Immature natural killer cell (primary cell): ENCODE results near the gene MTHFR. TPM values are rescaled to one million over a fixed set of nuclear protein-coding genes. Genes with fewer than 3 reads are reported as not detected.
A peak's percentile ranks its signal among the peaks of the same experiment; 100 is the strongest.

Source experiments
- DNase-seq, 3 donors: peaks; one replicate each; pipeline ENCODE4 v3.0.0; 2022; ENCODE audit warnings: mixed read lengths in 1 of 3
- H3K27ac Mint-ChIP-seq, 6 donors: one replicate each; pipeline ENCODE4 v1.8.0; 2020; ENCODE audit warnings: mixed read lengths in 6 of 6, mild to moderate bottlenecking in 5 of 6, inconsistent platforms in 4 of 6, moderate library complexity in 3 of 6
- H3K27me3 Mint-ChIP-seq, 3 donors: one replicate each; pipeline ENCODE4 v1.8.0; 2020 to 2021; ENCODE audit warnings: low read depth in 3 of 3, mild to moderate bottlenecking in 3 of 3, mixed read lengths in 3 of 3, moderate library complexity in 3 of 3, inconsistent platforms in 1 of 3
- H3K36me3 Mint-ChIP-seq, 3 donors: one replicate each; pipeline ENCODE4 v1.8.0; 2020; ENCODE audit warnings: mixed read lengths in 3 of 3, inconsistent platforms in 2 of 3, mild to moderate bottlenecking in 2 of 3
- H3K4me1 Mint-ChIP-seq, 2 donors: one replicate each; pipeline ENCODE4 v1.8.0; 2020; ENCODE audit warnings: inconsistent platforms in 2 of 2, mild to moderate bottlenecking in 2 of 2, mixed read lengths in 2 of 2, moderate library complexity in 1 of 2
- H3K4me3 Mint-ChIP-seq, 5 donors: one replicate each; pipeline ENCODE4 v1.8.0; 2020; ENCODE audit warnings: mild to moderate bottlenecking in 5 of 5, mixed read lengths in 5 of 5, inconsistent platforms in 3 of 5, moderate library complexity in 3 of 5
- H3K9me3 Mint-ChIP-seq, 6 donors: one replicate each; pipeline ENCODE4 v1.8.0; 2020; ENCODE audit warnings: mild to moderate bottlenecking in 6 of 6, mixed read lengths in 6 of 6, inconsistent platforms in 4 of 6, moderate library complexity in 3 of 6
- polyA plus RNA-seq, 3 donors: library from polyadenylated mRNA; unstranded; fragments of 300-500 nt; fragmentation: Illumina TruSeq; gene quantifications; one replicate each; pipeline ENCODE4 v1.2.3, GENCODE V29; 2021

MTHFR gene
- polyA plus RNA-seq, 3 donors from 2014 or later, result 5.0 to 15.2 (median 7.6) TPM

DNA sequence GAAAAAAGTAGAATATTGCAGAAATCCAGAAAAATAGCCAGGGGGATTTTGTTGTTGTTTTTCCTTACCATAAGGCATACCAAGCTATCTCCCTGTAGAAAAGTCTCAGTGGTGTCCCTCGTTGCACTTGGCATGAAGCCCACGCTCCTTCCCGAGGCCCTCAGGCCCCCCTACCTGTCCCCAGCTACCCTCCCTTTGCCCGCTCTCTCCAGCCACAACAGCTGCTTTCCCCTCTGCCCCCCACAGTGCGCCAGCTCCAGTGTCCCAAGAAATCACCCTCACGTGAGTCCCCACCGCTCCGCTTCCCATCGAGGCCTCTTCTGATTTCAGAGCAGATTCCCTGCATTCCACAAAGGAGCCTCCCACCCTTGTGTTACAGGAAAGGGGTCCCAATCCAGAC, 61.5 kb downstream of the MTHFR start:
- Mint-ChIP-seq H3K9me3 (no peaks in the 10 kb centered on the region), H3K4me3 (no peak overlapping the region), H3K36me3 (peaks cover 8 to 26% (median 20%) of the 10 kb centered on the region in 3 donors), H3K27ac (no peak overlapping the region), H3K4me1 (peaks cover 70 to 76% of the 10 kb centered on the region in 2 donors), H3K27me3 (peaks cover 3 to 4% (median 4%) of the 10 kb centered on the region in 3 donors)
- DNase-seq, result no peak

DNA sequence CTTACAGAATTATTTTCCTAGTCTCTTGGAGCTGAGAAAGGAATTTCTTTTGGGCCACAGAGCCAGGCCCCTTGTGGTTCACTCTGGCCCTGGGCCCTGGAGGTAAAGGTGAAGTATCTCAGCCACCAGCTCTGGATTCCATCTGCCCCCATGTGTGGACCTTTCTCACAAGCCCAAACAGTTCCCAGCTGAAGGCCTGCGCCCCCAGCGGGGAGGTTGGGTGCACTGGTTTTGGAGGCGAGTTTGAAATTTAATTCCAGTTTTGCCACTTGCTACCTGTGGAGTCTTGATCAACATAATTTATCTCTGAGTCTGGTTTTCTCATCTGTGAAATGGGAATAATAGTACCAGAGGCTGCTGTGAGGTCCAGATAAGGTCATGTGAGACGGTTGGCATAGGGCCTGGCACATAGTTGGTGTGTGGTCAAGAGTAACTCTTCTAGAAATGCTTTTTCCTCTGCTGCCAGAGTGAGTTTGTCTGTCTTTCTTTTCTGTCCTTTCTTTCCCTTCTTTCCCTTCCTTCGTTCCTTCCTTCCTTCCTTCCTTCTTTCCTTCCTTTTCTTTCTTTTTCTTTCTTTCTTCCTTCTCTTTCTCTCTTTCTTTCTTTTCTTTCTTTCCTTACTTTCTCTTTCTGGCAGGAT, 63.7 kb downstream of the MTHFR start:
- peak overlapping the region; percentile 48 to 92 (median 69) for H3K27ac Mint-ChIP-seq
- peaks cover 3 to 7% (median 3%) of the 10 kb centered on the region in 3 donors for H3K27me3 Mint-ChIP-seq
- H3K4me1 Mint-ChIP-seq, result peaks cover 83 to 88% of the 10 kb centered on the region in 2 donors
- no peak for DNase-seq
- peaks cover 8 to 20% (median 19%) of the 10 kb centered on the region in 3 donors for H3K36me3 Mint-ChIP-seq
- H3K9me3 Mint-ChIP-seq, result no peaks in the 10 kb centered on the region
- H3K4me3 Mint-ChIP-seq, result peak overlapping the region; percentile 82 to 89 (median 86)

DNA sequence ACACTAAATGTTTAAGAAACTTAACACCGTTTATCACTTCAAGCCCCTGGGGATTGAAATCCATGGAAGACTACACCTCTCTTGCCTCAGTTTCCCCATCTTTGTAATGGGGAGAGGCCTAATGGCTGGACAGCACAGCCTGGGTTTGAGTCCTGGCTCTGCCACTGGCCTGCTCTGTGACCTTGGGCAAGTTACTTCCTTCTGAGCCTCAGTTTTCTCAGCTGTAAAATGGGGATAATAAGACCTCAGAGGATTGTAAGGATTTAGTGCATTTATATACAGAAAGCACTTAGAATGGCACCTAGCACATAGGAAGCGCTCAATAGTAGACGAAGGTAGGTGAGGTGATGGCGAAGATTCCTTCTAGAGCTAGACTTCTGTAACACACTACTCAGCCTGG, 64.3 kb downstream of the MTHFR start:
- H3K9me3 Mint-ChIP-seq, result no peaks in the 10 kb centered on the region
- peak overlapping the region in 5 of 6 donors; percentile 48 to 92 (median 65) for H3K27ac Mint-ChIP-seq
- H3K27me3 Mint-ChIP-seq, result peaks cover 3 to 8% (median 3%) of the 10 kb centered on the region in 3 donors
- H3K4me1 Mint-ChIP-seq, result peaks cover 82 to 87% of the 10 kb centered on the region in 2 donors
- no peak for DNase-seq
- H3K4me3 Mint-ChIP-seq, result peak overlapping the region; percentile 82 to 89 (median 86)
- H3K36me3 Mint-ChIP-seq, result peaks cover 3 to 15% (median 14%) of the 10 kb centered on the region in 3 donors

- Mint-ChIP-seq H3K4me1 (peaks cover 75 to 86% of the 10 kb centered on the region in 2 donors), H3K36me3 (peaks cover 0 to 9% (median 4%) of the 10 kb centered on the region in 3 donors), H3K4me3 (peak overlapping the region; percentile 82 to 89 (median 86)), H3K9me3 (no peaks in the 10 kb centered on the region), H3K27me3 (peaks cover 3 to 11% (median 7%) of the 10 kb centered on the region in 3 donors), H3K27ac (peak overlapping the region; percentile 48 to 92 (median 89))
- peak; percentile 59 to 61 (median 61) for DNase-seq
Observed at GRCh38 chr1:11740258-11741192, 65.2 kb downstream of the MTHFR start.

DNA sequence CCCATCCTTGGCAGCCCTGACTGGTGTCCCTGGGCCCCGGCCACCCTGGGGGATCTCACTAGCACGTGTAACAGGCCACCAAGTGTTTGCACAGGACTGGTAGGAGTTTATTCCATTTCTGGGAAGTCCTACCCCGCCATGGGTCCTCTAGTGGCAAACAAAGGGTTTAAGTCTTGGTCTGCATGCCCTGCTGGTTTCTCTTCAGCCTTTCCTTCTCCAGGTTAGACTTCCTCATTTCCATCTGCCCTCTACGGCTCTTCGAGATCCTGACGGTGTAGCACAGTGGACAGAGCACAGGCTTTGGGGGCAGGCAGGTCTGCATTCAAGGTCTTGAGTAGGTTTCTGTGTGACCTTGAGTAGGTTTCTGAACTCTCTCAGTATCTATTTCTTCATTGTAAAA, 67.0 kb downstream of the MTHFR start:
- Mint-ChIP-seq H3K9me3 (no peaks in the 10 kb centered on the region), H3K27ac (peak overlapping the region in 5 of 6 donors; percentile 61 to 90 (median 81)), H3K36me3 (no peaks in the 10 kb centered on the region), H3K4me1 (peaks cover 74 to 84% of the 10 kb centered on the region in 2 donors), H3K27me3 (peaks cover 3 to 11% (median 10%) of the 10 kb centered on the region in 3 donors), H3K4me3 (peak overlapping the region in 4 of 5 donors; percentile 39 to 93 (median 91))
- DNase-seq, result no peak

- no peak for DNase-seq
- Mint-ChIP-seq H3K4me3 (peak overlapping the region; percentile 88 to 93 (median 89)), H3K27me3 (peaks cover 3 to 11% (median 10%) of the 10 kb centered on the region in 3 donors), H3K27ac (peak overlapping the region; percentile 61 to 90 (median 78)), H3K4me1 (peaks cover 76 to 84% of the 10 kb centered on the region in 2 donors), H3K9me3 (no peaks in the 10 kb centered on the region), H3K36me3 (no peaks in the 10 kb centered on the region)
Observed at GRCh38 chr1:11738096-11738495, 67.7 kb downstream of the MTHFR start.

- peaks cover 76 to 84% of the 10 kb centered on the region in 2 donors for H3K4me1 Mint-ChIP-seq
- peak in 2 of 3 donors; percentile 46 to 52 for DNase-seq
Observed at GRCh38 chr1:11736746-11737639, 68.8 kb downstream of the MTHFR start.

DNA sequence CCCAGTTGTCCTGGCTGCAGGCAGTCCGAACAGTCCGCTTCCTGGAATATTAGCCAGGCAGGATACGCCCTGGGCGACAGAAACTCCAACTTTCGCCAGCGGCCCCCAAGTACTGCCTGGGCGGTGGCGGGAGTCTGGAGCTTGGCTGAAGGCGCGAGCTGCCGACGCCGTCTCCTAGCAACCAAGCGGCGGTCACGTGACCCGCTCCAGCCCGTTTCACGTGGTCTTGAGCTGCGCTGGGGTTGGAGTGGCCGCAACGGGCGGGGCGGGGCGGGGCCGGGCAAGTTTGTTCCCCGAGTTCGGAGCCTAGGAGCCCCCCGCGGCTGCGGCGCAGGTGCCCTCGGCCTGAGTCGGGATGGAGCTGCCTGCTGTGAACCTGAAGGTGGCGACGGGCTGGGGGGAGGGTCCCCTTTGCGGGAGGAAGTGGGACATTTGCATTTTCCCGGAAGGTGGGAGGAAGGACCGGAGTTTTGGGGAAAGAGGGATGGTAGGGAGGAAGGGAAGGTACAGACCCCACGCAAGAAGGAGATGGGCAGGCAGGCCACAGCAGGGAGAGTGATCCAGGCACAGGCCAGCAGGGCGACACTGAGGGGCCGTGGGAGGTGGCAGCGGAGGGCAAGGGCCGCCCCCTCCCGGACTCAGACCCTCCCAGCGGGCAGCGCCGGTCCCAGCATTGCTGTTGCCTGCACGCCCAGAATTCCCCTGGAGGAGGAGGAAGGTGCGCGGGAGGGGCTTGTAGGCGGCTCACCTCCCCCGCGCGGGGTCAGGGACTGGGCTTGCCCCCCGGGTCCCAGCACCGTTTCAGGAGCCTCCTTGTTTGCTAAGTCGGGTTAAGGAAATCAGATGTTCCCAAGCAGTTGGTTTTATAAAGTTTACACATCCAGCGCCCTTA, 69.7 kb downstream of the MTHFR start, which contains the start of gene AGTRAP:
Gene AGTRAP (plus strand): TSS at position 283 of the 892 bp plus-strand sequence. CDS start 73 bp downstream, at position 356.
- peaks cover 3 to 11% (median 7%) of the 10 kb centered on the region in 3 donors for H3K27me3 Mint-ChIP-seq
- DNase-seq, result peak; percentile 83 to 85 (median 83)
- H3K36me3 Mint-ChIP-seq, result no peaks in the 10 kb centered on the region
- H3K4me3 Mint-ChIP-seq, result peak within 1 kb of the TSS; percentile 88 to 93 (median 89)
- H3K4me1 Mint-ChIP-seq, result peaks cover 76 to 84% of the 10 kb centered on the region in 2 donors
- peak within 1 kb of the TSS; percentile 76 to 90 (median 84) for H3K27ac Mint-ChIP-seq
- no peaks in the 10 kb centered on the region for H3K9me3 Mint-ChIP-seq

More at GRCh38 chr1:11736746-11737639, 68.8 kb downstream of the MTHFR start:
- Mint-ChIP-seq H3K36me3 (no peaks in the 10 kb centered on the region), H3K27me3 (peaks cover 3 to 11% (median 7%) of the 10 kb centered on the region in 3 donors), H3K4me3 (peak overlapping the region; percentile 88 to 93 (median 89)), H3K9me3 (no peaks in the 10 kb centered on the region), H3K27ac (peak overlapping the region; percentile 76 to 90 (median 80))

Other genes starting within 250 kb of the MTHFR start
- gene FBXO2, start 151.5 kb downstream of the MTHFR start, polyA plus RNA-seq, result 10 to 100 TPM in 2 of 3 donors, 1 to 10 TPM in 1; 5.6 to 15.5 (median 14.4) TPM
- 10 to 100 TPM in 2 of 3 donors, 1 to 10 TPM in 1; 8.6 to 13.4 (median 12.5) TPM for gene FBXO44, start 151.1 kb downstream of the MTHFR start, polyA plus RNA-seq
- gene FBXO6, start 141.8 kb downstream of the MTHFR start, polyA plus RNA-seq, result 100 to 1,000 TPM; 105 to 164 (median 121) TPM
- 100 to 1,000 TPM; 103 to 182 (median 163) TPM for gene MAD2L2, start 124.8 kb downstream of the MTHFR start, polyA plus RNA-seq
- under 1 TPM; 0.29 to 0.94 (median 0.58) TPM for gene DRAXIN, start 114.3 kb downstream of the MTHFR start, polyA plus RNA-seq
- gene AGTRAP, start 69.8 kb downstream of the MTHFR start, polyA plus RNA-seq, result 100 to 1,000 TPM; 319 to 591 (median 324) TPM
- gene C1orf167, start 43.8 kb downstream of the MTHFR start, polyA plus RNA-seq, result 1 to 10 TPM in 1 of 3 donors, not detected in 2; 3.0 TPM
- gene CLCN6, start 227 bp upstream of the MTHFR start, polyA plus RNA-seq, result 1 to 10 TPM; 1.1 to 3.6 (median 1.5) TPM
- gene NPPA, start 41.8 kb upstream of the MTHFR start, polyA plus RNA-seq, result not detected
- not detected for gene NPPB, start 53.0 kb upstream of the MTHFR start, polyA plus RNA-seq
- gene KIAA2013, start 120.5 kb upstream of the MTHFR start, polyA plus RNA-seq, result 10 to 100 TPM; 47.4 to 78.3 (median 52.0) TPM
- 10 to 100 TPM; 36.2 to 81.9 (median 73.8) TPM for gene PLOD1, start 128.8 kb upstream of the MTHFR start, polyA plus RNA-seq
- 10 to 100 TPM; 34.9 to 55.9 (median 37.7) TPM for gene MFN2, start 174.5 kb upstream of the MTHFR start, polyA plus RNA-seq
- 10 to 100 TPM; 29.0 to 34.4 (median 32.4) TPM for gene MIIP, start 213.5 kb upstream of the MTHFR start, polyA plus RNA-seq